NCI-H2196 (cell line): ENCODE results near the gene SLC6A11.

ENCODE experiments used
- DNase-seq: peaks from one replicate; lab custom pipeline; 2025; ENCODE audit not compliant: unreplicated experiment; lab: John Stamatoyannopoulos, UW

SLC6A11 gene

DNA sequence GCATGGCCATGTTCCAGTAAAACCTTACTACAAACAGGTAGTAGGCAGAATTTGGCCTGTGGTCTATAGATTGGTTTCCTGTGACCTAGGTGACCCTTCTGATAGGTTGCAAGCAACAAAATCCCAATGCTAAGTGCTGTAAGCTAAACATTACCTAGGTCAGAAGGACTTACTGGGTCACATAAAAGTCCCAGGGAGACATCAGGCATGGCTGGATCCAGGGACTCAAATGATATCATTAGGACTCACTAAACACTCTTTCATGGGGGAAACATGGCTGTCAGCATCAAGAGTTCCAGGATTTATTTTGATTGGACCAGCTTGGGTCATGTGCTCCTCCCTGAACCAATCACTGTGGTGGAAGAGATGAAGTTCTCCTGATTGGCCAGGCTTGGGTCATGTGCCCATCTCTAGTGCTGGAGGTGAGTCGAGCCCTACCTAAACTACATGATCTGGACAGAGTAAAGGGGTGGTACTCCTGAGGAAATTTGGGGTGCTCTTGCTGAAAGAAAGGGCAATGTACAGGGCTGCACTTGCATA, 159.7 kb downstream of the SLC6A11 start:
- DNase-seq: no peak

DNA sequence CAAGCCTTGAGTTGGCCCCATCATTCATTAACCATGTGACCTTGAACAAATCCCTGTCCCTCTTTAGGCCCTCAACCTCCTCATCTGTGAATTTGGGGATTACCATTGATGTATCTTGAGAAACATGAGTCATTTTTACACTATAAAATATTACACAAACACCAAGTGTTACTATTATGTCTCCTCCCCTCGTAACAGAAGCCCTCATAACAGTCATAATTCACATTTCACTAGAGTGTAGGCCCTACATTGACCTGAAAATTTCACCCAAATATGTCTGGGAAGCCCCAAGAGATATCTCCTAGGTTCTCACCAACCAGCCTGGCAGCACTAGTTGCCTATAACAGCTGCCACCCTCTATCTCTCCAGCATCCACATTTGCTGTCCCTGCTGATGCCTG, 160.7 kb downstream of the SLC6A11 start:
- DNase-seq: no peak

DNA sequence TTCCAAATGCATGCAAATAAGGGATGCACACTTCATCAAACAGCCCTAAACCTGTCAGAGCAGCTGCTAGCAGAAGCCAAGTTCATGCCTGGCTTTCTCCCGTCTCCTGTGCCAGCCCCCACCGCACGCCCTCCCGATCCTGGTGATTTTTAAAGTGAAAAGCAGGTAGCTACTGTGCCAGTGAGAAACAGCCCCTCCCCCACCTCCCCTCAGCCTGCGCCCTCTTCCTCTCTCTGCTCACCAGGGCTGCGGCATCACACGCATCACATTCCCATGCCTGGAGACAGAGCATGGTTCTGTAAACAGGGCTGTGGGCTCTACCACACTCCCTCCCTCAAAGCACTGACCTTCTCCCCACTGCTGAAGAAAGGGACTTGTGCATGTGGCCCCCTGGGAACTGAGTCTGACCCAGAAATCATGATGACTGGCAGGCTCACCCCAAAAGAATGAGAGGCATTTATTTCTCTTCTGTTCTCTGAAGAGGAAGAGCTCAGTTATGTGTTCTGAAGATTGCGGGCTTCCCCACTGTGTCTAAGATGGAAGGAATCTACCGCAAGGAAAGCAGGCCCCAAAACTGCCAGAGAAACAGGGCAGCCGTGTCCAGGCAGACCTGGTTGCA, 162.0 kb downstream of the SLC6A11 start:
- DNase-seq: no peak

DNA sequence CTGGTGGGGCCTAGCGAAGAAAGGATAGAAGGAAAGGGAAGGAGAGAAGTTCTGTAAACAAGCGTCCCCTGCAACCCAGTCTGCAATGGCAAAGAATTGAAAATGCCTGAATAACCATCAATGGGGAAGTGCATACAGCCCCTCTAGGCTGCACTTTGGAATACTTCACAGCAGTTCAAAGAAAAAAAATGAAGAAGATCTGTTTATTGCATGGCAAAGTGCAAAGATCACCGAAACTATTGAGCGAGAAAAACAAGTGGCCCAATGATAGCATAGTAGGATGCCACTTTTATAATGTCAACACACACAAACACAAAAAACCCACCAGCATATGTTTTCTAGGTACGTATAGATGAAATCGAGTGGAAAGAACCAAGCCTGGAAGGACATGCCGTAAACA, 162.9 kb downstream of the SLC6A11 start:
- DNase-seq: no peak

DNA sequence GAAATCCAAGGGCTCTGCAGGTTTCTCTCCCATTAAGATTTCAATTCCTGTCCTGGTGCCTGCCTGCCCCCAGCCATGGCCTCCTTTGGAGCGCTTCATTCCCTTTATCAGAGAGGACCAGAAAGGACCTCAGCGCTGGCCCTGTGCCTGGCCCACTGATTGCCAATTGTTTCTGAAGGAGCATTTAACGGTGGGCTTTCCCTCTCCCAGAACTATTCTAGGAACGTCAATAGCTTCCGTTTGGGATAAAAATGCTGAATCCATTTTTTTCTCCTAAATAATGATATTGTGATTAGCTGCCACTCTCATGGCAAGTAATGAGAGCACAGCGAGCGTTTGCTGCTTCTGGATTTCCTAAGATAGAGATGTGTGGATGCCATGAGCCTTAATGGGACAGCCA, 164.3 kb downstream of the SLC6A11 start:
- DNase-seq: no peak

DNA sequence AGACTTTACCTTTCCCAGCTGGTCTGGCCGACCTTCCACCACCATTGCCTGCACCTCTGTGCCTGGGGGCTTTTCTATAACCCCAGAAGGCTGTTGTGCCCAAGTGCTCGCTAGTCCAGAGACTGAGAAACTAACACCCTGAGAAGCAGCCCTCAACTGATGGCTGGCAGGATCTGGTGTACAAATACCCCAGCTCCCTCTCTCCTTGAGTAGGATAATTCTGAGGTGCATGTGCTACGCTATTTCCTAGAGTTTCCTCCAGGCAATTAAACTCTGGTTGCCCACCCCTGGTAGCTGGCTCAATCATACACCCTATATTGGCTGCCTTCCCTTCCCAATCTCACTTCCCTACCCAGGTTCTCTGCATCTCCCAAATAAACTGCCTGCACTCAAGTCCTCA, 165.0 kb downstream of the SLC6A11 start:
- DNase-seq: no peak

DNA sequence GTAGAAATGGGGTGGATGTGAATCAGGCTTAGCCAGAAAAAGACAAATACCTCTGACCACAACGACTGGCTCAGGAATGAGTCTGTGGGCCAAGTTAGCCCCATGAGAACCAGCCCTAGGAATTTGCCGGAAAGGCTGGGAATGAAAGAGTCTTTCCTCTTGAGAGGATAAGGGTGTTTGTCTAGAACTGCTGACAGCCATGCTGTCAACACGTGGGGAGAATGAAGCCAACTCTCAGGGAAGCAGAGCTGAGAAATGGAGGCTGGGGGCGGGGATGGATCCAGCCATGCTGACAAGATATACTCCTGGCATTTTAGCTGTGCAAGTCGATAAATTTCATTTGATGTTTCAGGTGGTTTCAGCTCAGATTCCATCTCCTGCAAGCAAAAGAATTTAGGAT, 165.9 kb downstream of the SLC6A11 start:
- no peak for DNase-seq

DNA sequence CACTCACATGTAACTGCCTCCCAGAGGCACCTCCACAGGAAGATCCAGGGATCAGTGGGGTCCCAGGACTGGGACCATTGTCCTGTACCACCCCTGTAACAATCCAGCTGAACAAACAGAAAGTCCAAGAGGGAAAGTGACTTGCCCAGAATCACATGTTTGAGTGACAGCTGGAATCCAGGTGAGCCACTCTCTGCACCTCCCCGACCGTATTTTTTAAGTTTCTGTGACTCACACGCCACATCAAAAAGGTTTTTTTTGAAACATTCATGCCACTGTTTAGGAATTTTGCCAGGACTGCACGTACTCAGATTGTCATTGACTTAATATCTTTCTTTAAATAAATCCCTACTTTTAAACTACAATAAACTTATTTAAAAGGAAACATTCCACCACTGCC, 166.8 kb downstream of the SLC6A11 start:
- DNase-seq: no peak

DNA sequence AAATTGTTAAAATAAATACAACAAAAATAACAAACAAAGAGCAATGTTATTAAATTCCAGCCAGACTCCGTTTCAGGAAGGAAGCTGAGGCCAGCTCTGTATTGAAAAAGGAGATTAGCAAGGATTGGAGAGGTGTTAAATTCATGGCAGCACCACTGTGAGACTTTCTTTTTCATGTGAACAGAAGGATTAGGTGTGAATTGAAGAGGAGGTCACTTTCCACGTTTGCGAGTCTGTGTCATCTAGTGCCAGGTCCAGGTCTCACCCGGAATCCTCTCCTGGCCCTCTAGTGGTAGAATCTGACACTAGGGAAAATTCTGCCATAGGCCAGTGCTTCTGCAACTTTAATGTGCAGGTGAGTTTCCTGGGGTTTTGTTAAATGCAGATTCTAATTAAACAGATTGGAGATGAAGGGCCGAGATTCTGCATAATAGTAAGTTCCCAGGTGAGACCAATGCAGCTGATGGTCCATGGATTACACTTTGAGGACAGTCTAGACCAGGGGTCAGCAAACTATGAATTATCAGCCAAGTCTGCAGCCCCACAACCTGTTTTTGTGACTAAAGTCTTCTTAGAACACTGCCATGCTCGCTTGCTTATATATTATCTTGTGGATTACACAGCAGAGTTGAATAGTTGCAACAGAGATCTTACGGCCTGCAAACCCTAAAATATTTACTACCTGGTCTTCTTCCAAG, 167.3 kb downstream of the SLC6A11 start:
- DNase-seq: peak; percentile 39

DNA sequence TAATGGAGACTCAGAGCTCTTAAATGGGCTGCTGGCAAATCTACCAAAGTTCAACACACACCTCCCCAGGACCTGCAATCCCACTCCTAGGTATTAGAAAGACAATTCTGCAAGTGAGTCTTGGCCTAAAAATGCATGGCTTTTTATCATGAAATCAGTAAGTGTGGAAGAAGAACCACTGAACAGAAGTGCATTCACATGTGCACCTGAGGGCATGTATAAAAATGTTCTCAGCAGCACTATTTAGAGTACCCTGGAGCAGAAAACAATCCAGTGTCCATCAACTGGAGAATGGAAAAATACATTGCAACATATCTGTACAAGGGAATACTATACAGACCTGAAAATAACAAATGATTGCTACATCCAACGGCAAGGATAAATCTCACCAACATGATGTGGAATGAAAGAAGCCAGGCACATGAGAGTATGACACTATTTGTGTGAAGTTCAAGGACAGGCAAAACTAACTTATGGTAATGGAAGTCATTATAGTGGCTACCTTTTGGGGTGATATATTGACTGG, 168.4 kb downstream of the SLC6A11 start:
- no peak for DNase-seq

DNA sequence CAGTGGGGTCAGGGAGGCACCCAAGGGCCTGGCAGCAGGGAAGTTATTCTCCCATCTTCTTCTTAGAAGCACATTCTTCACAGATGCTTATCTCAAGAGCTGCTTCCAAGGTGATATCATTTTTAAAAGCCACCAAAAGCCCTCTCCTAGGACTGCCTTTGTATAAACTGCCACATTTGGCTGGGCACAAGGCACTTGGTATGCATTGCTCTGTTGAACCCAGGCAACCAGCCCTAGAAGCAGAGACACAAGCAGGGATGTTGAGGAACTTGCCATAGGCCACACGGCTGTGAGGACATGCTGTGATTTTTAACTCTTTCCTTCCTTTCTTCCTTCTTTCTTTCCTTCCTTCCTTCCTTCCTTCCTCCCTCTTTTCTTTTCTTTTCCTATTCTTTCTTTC, 169.2 kb downstream of the SLC6A11 start:
- DNase-seq: no peak

DNA sequence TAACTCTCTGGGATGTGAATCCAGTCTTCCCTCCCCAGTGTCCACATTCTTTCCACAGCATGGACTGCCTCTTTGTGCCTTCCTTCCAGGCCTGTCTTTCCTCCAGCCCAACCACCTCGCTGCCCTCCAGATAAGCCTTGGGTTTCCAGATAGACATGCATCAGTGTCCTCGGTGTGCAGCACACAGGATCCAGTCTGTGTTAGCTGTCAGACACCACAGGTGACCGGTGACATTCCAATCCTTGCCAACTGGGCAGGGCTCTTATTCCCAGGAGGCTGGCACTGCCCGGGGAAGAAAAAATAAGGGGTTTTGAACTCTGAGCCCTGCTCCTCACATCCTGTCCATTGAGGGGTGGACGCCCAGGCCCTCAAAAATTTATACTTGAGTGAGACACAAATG, 170.6 kb downstream of the SLC6A11 start:
- DNase-seq: no peak

DNA sequence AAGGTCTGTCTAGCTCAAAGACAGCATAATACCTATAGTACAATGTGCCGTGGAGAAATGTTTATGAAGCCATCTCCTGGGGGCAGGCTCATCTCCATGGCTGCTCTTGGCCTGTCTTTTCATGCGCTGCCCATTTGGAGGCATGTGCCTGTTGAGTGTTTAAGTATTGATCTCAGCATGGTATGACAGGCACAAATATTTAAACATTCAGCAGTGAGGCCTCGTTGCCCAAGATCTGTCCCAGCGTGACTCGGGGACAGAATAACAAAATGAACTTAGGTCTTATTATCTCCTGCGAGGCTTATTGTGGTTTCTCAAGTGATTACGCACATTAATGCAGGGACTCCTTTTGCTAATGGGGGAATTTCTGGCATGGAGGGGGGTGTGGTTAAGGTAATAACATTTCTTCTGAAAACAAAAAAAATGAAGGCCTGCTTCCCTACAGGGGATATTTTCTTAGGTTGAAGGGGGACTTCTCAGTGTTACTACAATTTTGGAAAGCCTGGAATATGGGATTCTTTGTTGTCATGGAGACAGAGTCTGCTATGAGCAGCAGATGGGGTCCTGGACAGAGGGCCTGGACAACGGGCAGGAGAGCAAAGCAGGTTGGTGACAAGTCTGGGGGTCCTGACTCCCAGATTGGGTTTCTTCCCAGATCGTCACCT, 172.1 kb downstream of the SLC6A11 start:
- DNase-seq: no peak

DNA sequence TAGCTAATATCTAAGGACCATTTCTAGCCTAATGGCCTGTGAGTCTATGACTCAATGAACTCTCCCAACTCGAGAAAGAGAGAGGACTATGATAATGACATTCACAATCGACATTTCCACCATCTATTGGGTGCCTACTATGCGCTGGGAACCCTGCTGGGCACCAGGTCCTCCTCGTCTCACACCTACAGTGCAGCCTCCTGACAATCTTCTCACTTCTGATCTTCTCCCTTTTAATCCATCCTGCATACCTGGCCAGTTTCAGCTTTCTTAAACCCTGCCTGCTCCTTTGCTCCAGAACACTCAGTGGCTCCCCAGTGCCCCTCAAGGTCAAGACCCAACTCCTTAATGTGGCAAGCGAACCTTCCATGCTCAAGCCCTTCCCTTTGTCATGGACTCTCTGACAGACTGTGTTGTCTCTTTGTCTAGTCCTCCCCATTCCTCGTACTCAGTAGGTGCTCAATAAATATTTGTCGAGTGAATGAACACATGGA, 173.0 kb downstream of the SLC6A11 start:
- no peak for DNase-seq
